Activated CD8-positive, alpha-beta T cell treated with anti-CD3 and anti-CD28 coated beads, Interleukin-2, amount 10 ng/mL, durations not matched to agents 7 days and 5 days (primary cell): Measurements from ENCODE around the gene XRCC5. TPM values are rescaled to one million over a fixed set of nuclear protein-coding genes. Genes with fewer than 3 reads are reported as not detected.
"Not testable (repeated sequence)": the region's sequence is repeated elsewhere in the genome, so short reads cannot be mapped to it uniquely, and the experiment has no call there.

ENCODE experiments used
- ATAC-seq: fragments of 150-1000 bp; cut with Tn5 transposase; one replicate; pipeline ENCODE4 v1.10.0; 2021; ENCODE audit warnings: moderate library complexity
- CTCF ChIA-PET: fragments of 350-600 bp; sonication (Branson Sonifier 250); formaldehyde crosslinking; loops from one replicate; lab custom pipeline; 2021; ENCODE audit warnings: antibody characterized with exemption; lab: Charles Lee
- POLR2A ChIA-PET: fragments of 350-600 bp; sonication (Branson Sonifier 250); formaldehyde crosslinking; loops from one replicate; lab custom pipeline; 2021; ENCODE audit warnings: antibody characterized with exemption; lab: Charles Lee
- DNase-seq: peaks from one replicate; pipeline ENCODE4 v3.0.0-alpha.2; 2020
- H3K27ac Mint-ChIP-seq: one replicate; pipeline ENCODE4 v1.8.0; 2021; ENCODE audit warnings: mild to moderate bottlenecking, mixed read lengths
- H3K27me3 Mint-ChIP-seq: one replicate; pipeline ENCODE4 v1.8.0; 2021; ENCODE audit warnings: low read depth, mixed read lengths
- H3K36me3 Mint-ChIP-seq: one replicate; pipeline ENCODE4 v1.8.0; 2021; ENCODE audit warnings: low read depth, mixed read lengths
- H3K4me1 Mint-ChIP-seq: one replicate; pipeline ENCODE4 v1.8.0; 2021; ENCODE audit warnings: low read depth, mixed read lengths
- H3K4me3 Mint-ChIP-seq: one replicate; pipeline ENCODE4 v1.8.0; 2021; ENCODE audit warnings: mild to moderate bottlenecking, mixed read lengths
- H3K9me3 Mint-ChIP-seq: one replicate; pipeline ENCODE4 v1.8.0; 2022; ENCODE audit warnings: mixed read lengths; ENCODE audit not compliant: insufficient read depth
- total RNA-seq, 2 experiments: library from RNA; stranded (reverse); gene quantifications; one replicate each; pipeline ENCODE4 v1.2.3, GENCODE V29; 2021

The XRCC5 gene
- total RNA-seq, 2 experiments from 2014 or later, result 362 to 394 TPM

- peaks cover 28% of the 10 kb centered on the region for H3K4me1 Mint-ChIP-seq
- no peak overlapping the region for H3K27ac Mint-ChIP-seq
- CTCF ChIA-PET, result interaction anchor here (1.1 to 2.1 kb wide), 2 partner anchors 34 to 42 kb away, joined by 4 to 7 read pairs; no protein-coding TSS in a partner anchor
- no peaks in the 10 kb centered on the region for H3K9me3 Mint-ChIP-seq
- H3K27me3 Mint-ChIP-seq, result no peaks in the 10 kb centered on the region
- DNase-seq, result no peak
- POLR2A ChIA-PET, result interaction anchor here (1.0 kb wide), 2 partner anchors 17 to 18 kb away, joined by 3 read pairs; no protein-coding TSS in a partner anchor
- no peak overlapping the region for H3K4me3 Mint-ChIP-seq
- no peak for ATAC-seq
- peaks cover 29% of the 10 kb centered on the region for H3K36me3 Mint-ChIP-seq
Observed at GRCh38 chr2:216075510-216076485, 33.4 kb upstream of the XRCC5 start.

GRCh38 chr2:216078776-216079175, 30.4 kb upstream of the XRCC5 start:
- peaks cover 51% of the 10 kb centered on the region for H3K4me1 Mint-ChIP-seq
- CTCF ChIA-PET, result no interaction called here
- no peak overlapping the region for H3K27ac Mint-ChIP-seq

GRCh38 chr2:216080048-216080447, 29.1 kb upstream of the XRCC5 start:
- CTCF ChIA-PET, result interaction anchor here (1.9 to 6.6 kb wide), 3 partner anchors 14 to 29 kb away, joined by 6 to 76 read pairs (median 35); partner anchors contain the start of gene XRCC5
- Mint-ChIP-seq H3K36me3 (peaks cover 18% of the 10 kb centered on the region), H3K4me1 (peaks cover 51% of the 10 kb centered on the region)
- POLR2A ChIA-PET, result interaction anchor here (2.2 kb wide), 1 partner anchor 29 kb away, joined by 13 read pairs; the partner anchor contains the start of gene XRCC5
- not testable (repeated sequence) for ATAC-seq, H3K27me3 Mint-ChIP-seq, H3K9me3 Mint-ChIP-seq, DNase-seq, H3K4me3 Mint-ChIP-seq, H3K27ac Mint-ChIP-seq

More at GRCh38 chr2:216078776-216079175, 30.4 kb upstream of the XRCC5 start:
- POLR2A ChIA-PET, result no interaction called here
- ATAC-seq (no peak), DNase-seq (no peak)
- H3K36me3 Mint-ChIP-seq, result peaks cover 29% of the 10 kb centered on the region
- H3K4me3 Mint-ChIP-seq, result no peak overlapping the region
- H3K9me3 Mint-ChIP-seq, result no peaks in the 10 kb centered on the region
- no peaks in the 10 kb centered on the region for H3K27me3 Mint-ChIP-seq

GRCh38 chr2:216081012-216081411, 28.1 kb upstream of the XRCC5 start:
- ChIA-PET POLR2A (interaction anchor here (1.0 to 2.2 kb wide), 3 partner anchors 11 to 33 kb away, joined by 3 to 13 read pairs (median 5); partner anchors contain the start of gene XRCC5), CTCF (interaction anchor here (0.7 to 6.6 kb wide), 9 partner anchors 10 to 61 kb away, joined by 3 to 76 read pairs (median 6); partner anchors contain the start of gene XRCC5)
- Mint-ChIP-seq H3K36me3 (peaks cover 11% of the 10 kb centered on the region), H3K4me1 (peaks cover 52% of the 10 kb centered on the region), H3K27ac (peak overlapping the region; percentile 83), H3K4me3 (peak overlapping the region; percentile 92), H3K27me3 (no peaks in the 10 kb centered on the region), H3K9me3 (no peaks in the 10 kb centered on the region)
- DNase-seq (no peak), ATAC-seq (no peak)

GRCh38 chr2:216081487-216082116, 27.5 kb upstream of the XRCC5 start, which contains the start of the genes PECR and TMEM169:
Gene PECR (minus strand): TSS chr2:216081809. CDS start chr2:216081741, 68 bp downstream.
Gene TMEM169 (plus strand): TSS chr2:216081919. CDS start chr2:216095964, 14,045 bp downstream.
- ATAC-seq (peak; percentile 95), DNase-seq (peak; percentile 86)
- Mint-ChIP-seq H3K36me3 (peaks cover 9% of the 10 kb centered on the region), H3K4me3 (peak within 1 kb of the TSS; percentile 92), H3K27me3 (no peaks in the 10 kb centered on the region), H3K4me1 (peaks cover 54% of the 10 kb centered on the region), H3K9me3 (no peaks in the 10 kb centered on the region), H3K27ac (peak within 1 kb of the TSS; percentile 83)
- ChIA-PET POLR2A (interaction anchor here (0.8 to 2.2 kb wide), 5 partner anchors 9 to 32 kb away, joined by 3 to 13 read pairs (median 3); partner anchors contain the start of gene XRCC5), CTCF (interaction anchor here (0.7 to 6.6 kb wide), 9 partner anchors 10 to 60 kb away, joined by 3 to 76 read pairs (median 6); partner anchors contain the start of gene XRCC5)

GRCh38 chr2:216082117-216082711, 26.9 kb upstream of the XRCC5 start:
- ATAC-seq, result peak; percentile 22
- DNase-seq, result no peak

GRCh38 chr2:216082805-216083204, 26.3 kb upstream of the XRCC5 start:
- no peaks in the 10 kb centered on the region for H3K27me3 Mint-ChIP-seq
- peaks cover 9% of the 10 kb centered on the region for H3K36me3 Mint-ChIP-seq
- H3K4me1 Mint-ChIP-seq, result peaks cover 54% of the 10 kb centered on the region
- no peaks in the 10 kb centered on the region for H3K9me3 Mint-ChIP-seq
- POLR2A ChIA-PET, result interaction anchor here (1.2 kb wide), 1 partner anchor 30 kb away, joined by 3 read pairs; no protein-coding TSS in a partner anchor
- peak overlapping the region; percentile 83 for H3K27ac Mint-ChIP-seq
- CTCF ChIA-PET, result interaction anchor here (0.6 to 6.6 kb wide), 7 partner anchors 9 to 71 kb away, joined by 3 to 76 read pairs (median 8); partner anchors contain the start of gene XRCC5
- ATAC-seq (no peak), DNase-seq (no peak)
- peak overlapping the region; percentile 92 for H3K4me3 Mint-ChIP-seq

More at GRCh38 chr2:216082117-216082711, 26.9 kb upstream of the XRCC5 start:
- H3K27ac Mint-ChIP-seq, result peak overlapping the region; percentile 83
- H3K4me1 Mint-ChIP-seq, result peaks cover 54% of the 10 kb centered on the region
- H3K9me3 Mint-ChIP-seq, result no peaks in the 10 kb centered on the region
- peak overlapping the region; percentile 92 for H3K4me3 Mint-ChIP-seq
- CTCF ChIA-PET, result interaction anchor here (1.1 to 6.6 kb wide), 8 partner anchors 9 to 50 kb away, joined by 3 to 76 read pairs (median 10); partner anchors contain the start of gene XRCC5
- H3K27me3 Mint-ChIP-seq, result no peaks in the 10 kb centered on the region
- POLR2A ChIA-PET, result interaction anchor here (0.8 to 2.2 kb wide), 4 partner anchors 9 to 27 kb away, joined by 3 to 13 read pairs (median 4); partner anchors contain the start of gene XRCC5
- peaks cover 9% of the 10 kb centered on the region for H3K36me3 Mint-ChIP-seq

GRCh38 chr2:216083464-216084281, 25.5 kb upstream of the XRCC5 start:
- DNase-seq (no peak), ATAC-seq (no peak)
- Mint-ChIP-seq H3K27me3 (no peaks in the 10 kb centered on the region), H3K4me3 (no peak overlapping the region), H3K4me1 (peaks cover 50% of the 10 kb centered on the region), H3K27ac (peak overlapping the region; percentile 84), H3K9me3 (no peaks in the 10 kb centered on the region), H3K36me3 (peaks cover 6% of the 10 kb centered on the region)
- ChIA-PET CTCF (interaction anchor here (0.8 to 6.6 kb wide), 11 partner anchors 10 to 70 kb away, joined by 3 to 76 read pairs (median 6); partner anchors contain the start of gene XRCC5), POLR2A (interaction anchor here (1.2 to 1.8 kb wide), 4 partner anchors 25 to 30 kb away, joined by 3 to 10 read pairs (median 5); partner anchors contain the start of gene XRCC5)

- DNase-seq, result peak; percentile 49
- Mint-ChIP-seq H3K27ac (peak overlapping the region; percentile 84), H3K36me3 (peaks cover 4% of the 10 kb centered on the region), H3K27me3 (no peaks in the 10 kb centered on the region), H3K4me1 (peaks cover 48% of the 10 kb centered on the region), H3K4me3 (peak overlapping the region; percentile 11), H3K9me3 (no peaks in the 10 kb centered on the region)
- ChIA-PET POLR2A (interaction anchor here (1.2 to 1.8 kb wide), 4 partner anchors 17 to 30 kb away, joined by 3 to 10 read pairs (median 5); partner anchors contain the start of gene XRCC5), CTCF (interaction anchor here (0.8 to 6.6 kb wide), 10 partner anchors 9 to 69 kb away, joined by 3 to 76 read pairs (median 6); partner anchors contain the start of gene XRCC5)
- no peak for ATAC-seq
Observed at GRCh38 chr2:216084547-216084946, 24.6 kb upstream of the XRCC5 start.
